D721Med (cell line): ENCODE results near the gene UBE3B.

Experiments used
- DNase-seq: peaks from one replicate; pipeline ENCODE4 v3.0.0; 2011; ENCODE audit warnings: low spot score; ENCODE audit not compliant: insufficient read length
- FAIRE-seq: peaks from 2 replicates; lab custom pipeline; 2011; peaks lifted over from hg19 to GRCh38; lab: Jason Lieb, UNC
- CTCF ChIP-seq: IDR thresholded peaks from 2 replicates; pipeline ENCODE4 v1.5.1; 2012; ENCODE audit warnings: mild to moderate bottlenecking, control low read depth; ENCODE audit not compliant: insufficient read depth; ENCODE audit errors: missing control alignments

Gene UBE3B

GRCh38 chr12:109542014-109542413 lies 64.6 kb downstream of the UBE3B start:
- DNase-seq (no peak), FAIRE-seq (no peak)
- TF ChIP-seq CTCF: no peak

- DNase-seq (no peak), FAIRE-seq (no peak)
- no peak for TF ChIP-seq CTCF
These were observed 65.4 kb downstream of the UBE3B start for GRCh38 chr12:109542876-109543275.

DNA sequence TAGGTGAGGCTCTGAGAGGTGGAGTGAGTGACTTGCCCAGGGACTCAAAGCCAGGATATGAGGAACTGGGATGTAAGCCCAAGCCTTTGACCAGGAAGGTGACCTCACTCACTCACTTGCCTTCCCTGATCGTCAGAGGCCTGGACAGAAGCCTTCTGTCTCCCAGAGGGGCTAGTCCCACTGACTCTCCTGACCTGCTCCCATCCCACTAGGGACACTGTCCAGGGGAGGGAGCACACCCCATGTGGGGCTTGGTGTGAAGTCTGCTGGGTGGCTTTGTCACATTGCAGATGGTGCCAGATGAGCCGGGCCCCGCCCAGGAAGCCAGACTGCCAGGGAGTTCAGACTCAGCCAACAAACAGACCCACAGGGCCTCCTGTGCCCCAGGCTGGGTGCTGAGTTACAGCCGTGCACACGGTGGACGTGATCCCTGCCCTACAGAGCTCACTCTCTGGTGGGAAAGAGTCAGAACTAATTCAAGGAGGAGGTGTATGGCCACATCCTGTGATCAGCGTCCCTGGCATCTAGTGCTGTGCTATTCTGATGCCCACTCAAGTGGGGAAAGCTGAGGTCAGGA lies 67.6 kb downstream of the UBE3B start:
- FAIRE-seq: no peak
- no peak for TF ChIP-seq CTCF

DNA sequence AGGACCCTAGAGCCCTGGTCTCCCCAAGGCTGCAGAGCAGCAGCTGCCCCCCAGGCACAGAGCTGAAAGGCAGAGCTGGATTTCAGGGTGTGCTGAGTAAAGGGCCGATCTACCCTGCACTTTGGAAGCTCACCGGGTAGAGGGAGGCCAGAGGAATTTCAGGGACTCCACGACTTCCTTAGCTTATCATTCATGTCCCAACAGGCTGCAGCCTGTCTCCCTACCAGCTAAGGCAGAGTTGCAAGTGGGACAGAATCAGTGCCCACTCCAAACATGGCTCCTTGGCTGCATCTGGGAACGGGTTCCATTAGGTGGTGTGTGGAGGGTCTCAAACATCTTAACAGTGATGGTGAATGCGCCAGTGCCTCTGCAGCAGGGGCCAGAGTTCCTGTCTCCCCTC lies 68.4 kb downstream of the UBE3B start:
- no peak for TF ChIP-seq CTCF
- DNase-seq (no peak), FAIRE-seq (no peak)

More for the DNA sequence above, 67.6 kb downstream of the UBE3B start:
- DNase-seq: no peak

GRCh38 chr12:109547286-109547685 lies 69.9 kb downstream of the UBE3B start:
- DNase-seq (no peak), FAIRE-seq (no peak)
- TF ChIP-seq CTCF: no peak

DNA sequence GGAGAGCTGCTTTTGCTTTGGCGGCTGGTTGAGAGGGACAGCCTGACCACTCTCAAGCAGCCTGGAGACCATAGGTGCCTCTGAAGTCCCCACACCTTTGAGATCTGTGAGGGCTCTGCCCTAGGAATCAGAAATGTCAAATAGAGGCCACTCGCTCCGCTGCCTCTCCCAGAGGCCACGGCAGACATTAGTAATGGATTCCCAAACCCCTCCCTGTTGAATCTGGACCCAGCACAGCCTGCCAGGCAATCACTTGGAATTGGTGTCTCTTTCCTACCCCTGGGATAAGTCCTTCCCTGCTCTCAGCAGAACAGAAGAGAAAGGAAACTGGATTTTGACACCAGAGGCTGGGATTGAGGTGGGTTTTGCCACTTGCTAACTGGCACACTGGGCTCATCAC lies 70.8 kb downstream of the UBE3B start:
- TF ChIP-seq CTCF: no peak
- FAIRE-seq: no peak
- DNase-seq: no peak

DNA sequence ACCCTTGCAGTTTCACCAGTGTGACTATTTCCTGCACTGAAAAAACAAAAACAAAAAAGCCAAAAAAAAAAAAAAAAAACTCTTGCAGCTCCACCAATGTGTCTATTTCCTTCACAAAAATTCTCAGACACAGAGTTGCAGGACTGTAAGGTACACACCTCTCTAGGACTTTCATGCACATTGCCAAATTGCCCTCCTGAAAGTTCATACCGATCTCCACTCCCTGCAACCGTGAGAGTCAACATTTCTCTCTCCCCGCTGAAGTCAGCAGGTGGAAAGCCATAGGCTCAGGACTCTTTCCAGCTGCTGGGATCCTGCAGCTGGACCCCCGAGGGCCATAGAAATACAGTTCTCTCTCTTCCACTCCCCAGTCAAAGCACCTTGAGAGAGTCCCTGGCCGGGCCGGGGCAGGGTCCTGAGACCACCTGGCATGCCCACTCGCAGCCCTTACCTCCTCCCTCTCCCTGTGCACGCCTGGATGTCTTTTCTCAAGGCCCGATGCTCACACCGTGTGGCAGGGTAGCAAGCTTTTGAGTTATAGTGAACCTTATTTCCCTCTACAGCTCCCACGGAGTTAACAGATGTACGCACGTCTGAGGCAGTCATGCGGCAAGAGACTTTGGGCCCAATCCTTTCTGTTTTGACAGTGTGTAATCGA lies 72.3 kb downstream of the UBE3B start:
- no peak for DNase-seq
- TF ChIP-seq CTCF: no peak
- FAIRE-seq: no peak
